ENCODE measurements around the gene HTR3D. TPM values are rescaled to one million over a fixed set of nuclear protein-coding genes. Genes with fewer than 3 reads are reported as not detected.

The HTR3D gene
- total RNA-seq, 2 experiments from 2014 or later = not detected

- Mint-ChIP-seq H3K27me3 (no peaks in the 10 kb centered on the region), H3K4me3 (no peak overlapping the region), H3K27ac (no peak overlapping the region), H3K36me3 (ENCODE audit: low read depth) (no peaks in the 10 kb centered on the region), H3K4me1 (ENCODE audit: low read depth) (peaks cover 6% of the 10 kb centered on the region), H3K9me3 (peaks cover 11% of the 10 kb centered on the region)
- DNase-seq (no peak), ATAC-seq (no peak)
- ChIA-PET CTCF (no interaction called here), POLR2A (no interaction called here)
- no peak for TF ChIP-seq CTCF (IDR thresholded peaks at IDR 0.05)
- intact Hi-C loops (cut with micrococcal nuclease) = no loop called here
Observed at GRCh38 chr3:184082034-184082433, 50.5 kb downstream of the HTR3D start.

- Mint-ChIP-seq H3K27me3 (no peaks in the 10 kb centered on the region), H3K4me1 (ENCODE audit: low read depth) (peaks cover 6% of the 10 kb centered on the region), H3K4me3 (no peak overlapping the region), H3K27ac (no peak overlapping the region), H3K9me3 (peaks cover 11% of the 10 kb centered on the region), H3K36me3 (ENCODE audit: low read depth) (no peaks in the 10 kb centered on the region)
- DNase-seq = no peak
- POLR2A ChIA-PET = no interaction called here
- TF ChIP-seq CTCF (IDR thresholded peaks at IDR 0.05) = no peak
- intact Hi-C loops (cut with micrococcal nuclease) = no loop called here
- no peak for ATAC-seq
- CTCF ChIA-PET = no interaction called here
Observed at GRCh38 chr3:184082465-184082864, 50.9 kb downstream of the HTR3D start.

- H3K27ac Mint-ChIP-seq = no peak overlapping the region
- no peaks in the 10 kb centered on the region for H3K27me3 Mint-ChIP-seq
- TF ChIP-seq CTCF (IDR thresholded peaks at IDR 0.05) = no peak
- CTCF ChIA-PET = no interaction called here
- peaks cover 11% of the 10 kb centered on the region for H3K9me3 Mint-ChIP-seq
- POLR2A ChIA-PET = interaction anchor here (0.6 kb wide), 1 partner anchor 673 kb away, joined by 3 read pairs; no protein-coding TSS in a partner anchor
- H3K4me1 Mint-ChIP-seq (ENCODE audit: low read depth) = peaks cover 6% of the 10 kb centered on the region
- DNase-seq (no peak), ATAC-seq (peak; percentile 64)
- no peak overlapping the region for H3K4me3 Mint-ChIP-seq
- intact Hi-C loops (cut with micrococcal nuclease) = no loop called here
- no peaks in the 10 kb centered on the region for H3K36me3 Mint-ChIP-seq (ENCODE audit: low read depth)
Observed at GRCh38 chr3:184085389-184085852, 53.9 kb downstream of the HTR3D start.

Other genes with a start within 250 kb of the HTR3D start
- gene MAP6D1, start 206.2 kb upstream of the HTR3D start, total RNA-seq = 1 to 10 TPM; 3.8 to 4.3 TPM
- 10 to 100 TPM; 80.0 to 83.5 TPM for gene PARL, start 146.9 kb upstream of the HTR3D start, total RNA-seq
- gene ABCC5, start 13.9 kb upstream of the HTR3D start, total RNA-seq = 10 to 100 TPM; 16.2 to 17.7 TPM
- gene HTR3C, start 21.3 kb downstream of the HTR3D start, total RNA-seq = not detected
- not detected for gene HTR3E, start 65.3 kb downstream of the HTR3D start, total RNA-seq
- gene EIF2B5, start 103.6 kb downstream of the HTR3D start, total RNA-seq = 10 to 100 TPM; 59.9 to 64.0 TPM
- gene DVL3, start 123.6 kb downstream of the HTR3D start, total RNA-seq = 10 to 100 TPM; 21.2 to 25.9 TPM
- gene AP2M1, start 143.1 kb downstream of the HTR3D start, total RNA-seq = 100 to 1,000 TPM; 211 to 223 TPM
- 10 to 100 TPM; 61.3 to 68.7 TPM for gene ABCF3, start 154.5 kb downstream of the HTR3D start, total RNA-seq
- not detected for gene VWA5B2, start 197.8 kb downstream of the HTR3D start, total RNA-seq
- gene ALG3, start 217.2 kb downstream of the HTR3D start, total RNA-seq = 10 to 100 TPM; 40.0 to 44.5 TPM
- 1 to 10 TPM; 7.8 to 8.7 TPM for gene EEF1AKMT4, start 217.9 kb downstream of the HTR3D start, total RNA-seq
- gene CAMK2N2, start 229.8 kb downstream of the HTR3D start, total RNA-seq = under 1 TPM; 0.18 to 0.22 TPM
- gene ECE2, start 244.3 kb downstream of the HTR3D start, total RNA-seq = not detected

All from activated CD8-positive, alpha-beta T cell treated with anti-CD3 and anti-CD28 coated beads for 36 hours (primary cell).